ENCODE data around the gene FAT1. TPM values are rescaled to one million over a fixed set of nuclear protein-coding genes. Genes with fewer than 3 reads are reported as not detected.
"Not testable (repeated sequence)": the region's sequence is repeated elsewhere in the genome, so short reads cannot be mapped to it uniquely, and the experiment has no call there.

Gene FAT1
- total and polyA plus RNA-seq, 2 donors (not counting 1 experiment from before 2014, with no cell fraction given) = 151 to 729 TPM

GRCh38 chr4:186758929-186759682 lies 35.5 kb upstream of the FAT1 start:
- Histone ChIP-seq H3K36me3 (ENCODE audit: control insufficient read depth, insufficient read depth, low read length) (no peaks in the 10 kb centered on the region), H3K4me2 (ENCODE audit: extremely low read depth, insufficient read depth, low read length) (no peak overlapping the region), H3K27ac (ENCODE audit: insufficient read depth, low read length) (no peak overlapping the region), H3K79me2 (ENCODE audit: control insufficient read depth, insufficient read depth, low read length) (no peaks in the 10 kb centered on the region), H3K4me3 (replicated peaks in 1 of 4; ENCODE audit: control extremely low read depth in 1 of 4, insufficient read depth in 1 of 4, low read depth in 3 of 4, low read length in 4 of 4) (no peak overlapping the region), H4K20me1 (ENCODE audit: control insufficient read depth, extremely low read depth, insufficient read depth, low read length) (no peaks in the 10 kb centered on the region), H3K27me3 (ENCODE audit: control insufficient read depth, insufficient read depth, low read length) (no peaks in the 10 kb centered on the region), H2AFZ (ENCODE audit: low read length) (no peak overlapping the region), H3K4me1 (ENCODE audit: control insufficient read depth, extremely low read depth, insufficient read depth, low read length) (no peaks in the 10 kb centered on the region), H3K9me3 (ENCODE audit: control insufficient read depth, insufficient read depth, low read depth, low read length) (no peaks in the 10 kb centered on the region), H3K9ac (ENCODE audit: insufficient read depth, low read length) (no peak overlapping the region)
- no peak for DNase-seq (ENCODE audit: low read depth in 2 of 2)
- TF ChIP-seq, protein P1, sequence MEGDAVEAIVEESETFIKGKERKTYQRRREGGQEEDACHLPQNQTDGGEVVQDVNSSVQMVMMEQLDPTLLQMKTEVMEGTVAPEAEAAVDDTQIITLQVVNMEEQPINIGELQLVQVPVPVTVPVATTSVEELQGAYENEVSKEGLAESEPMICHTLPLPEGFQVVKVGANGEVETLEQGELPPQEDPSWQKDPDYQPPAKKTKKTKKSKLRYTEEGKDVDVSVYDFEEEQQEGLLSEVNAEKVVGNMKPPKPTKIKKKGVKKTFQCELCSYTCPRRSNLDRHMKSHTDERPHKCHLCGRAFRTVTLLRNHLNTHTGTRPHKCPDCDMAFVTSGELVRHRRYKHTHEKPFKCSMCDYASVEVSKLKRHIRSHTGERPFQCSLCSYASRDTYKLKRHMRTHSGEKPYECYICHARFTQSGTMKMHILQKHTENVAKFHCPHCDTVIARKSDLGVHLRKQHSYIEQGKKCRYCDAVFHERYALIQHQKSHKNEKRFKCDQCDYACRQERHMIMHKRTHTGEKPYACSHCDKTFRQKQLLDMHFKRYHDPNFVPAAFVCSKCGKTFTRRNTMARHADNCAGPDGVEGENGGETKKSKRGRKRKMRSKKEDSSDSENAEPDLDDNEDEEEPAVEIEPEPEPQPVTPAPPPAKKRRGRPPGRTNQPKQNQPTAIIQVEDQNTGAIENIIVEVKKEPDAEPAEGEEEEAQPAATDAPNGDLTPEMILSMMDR (conservative IDR thresholded peaks at IDR 0.05 in 1 of 2, IDR thresholded peaks at IDR 0.05 in 1 of 2; ENCODE audit: low read depth in 1 of 2, low read length in 2 of 2) = no peak
- TF ChIP-seq EZH2 (IDR thresholded peaks at IDR 0.05; ENCODE audit: low read length, missing control alignments) = no peak

GRCh38 chr4:186757696-186758355 lies 34.2 kb upstream of the FAT1 start:
- no peak for DNase-seq (ENCODE audit: low read depth in 2 of 2)
- Histone ChIP-seq H2AFZ (ENCODE audit: low read length) (no peak overlapping the region), H3K27ac (ENCODE audit: insufficient read depth, low read length) (no peak overlapping the region), H3K9ac (ENCODE audit: insufficient read depth, low read length) (no peak overlapping the region), H3K4me1 (ENCODE audit: control insufficient read depth, extremely low read depth, insufficient read depth, low read length) (no peaks in the 10 kb centered on the region), H3K79me2 (ENCODE audit: control insufficient read depth, insufficient read depth, low read length) (no peaks in the 10 kb centered on the region), H3K4me2 (ENCODE audit: extremely low read depth, insufficient read depth, low read length) (no peak overlapping the region), H3K27me3 (ENCODE audit: control insufficient read depth, insufficient read depth, low read length) (no peaks in the 10 kb centered on the region), H3K36me3 (ENCODE audit: control insufficient read depth, insufficient read depth, low read length) (no peaks in the 10 kb centered on the region), H3K4me3 (replicated peaks in 1 of 4; ENCODE audit: control extremely low read depth in 1 of 4, insufficient read depth in 1 of 4, low read depth in 3 of 4, low read length in 4 of 4) (no peak overlapping the region), H3K9me3 (ENCODE audit: control insufficient read depth, insufficient read depth, low read depth, low read length) (no peaks in the 10 kb centered on the region), H4K20me1 (ENCODE audit: control insufficient read depth, extremely low read depth, insufficient read depth, low read length) (no peaks in the 10 kb centered on the region)
- TF ChIP-seq, protein P1 (conservative IDR thresholded peaks at IDR 0.05 in 1 of 2, IDR thresholded peaks at IDR 0.05 in 1 of 2; ENCODE audit: low read depth in 1 of 2, low read length in 2 of 2) = no peak
- TF ChIP-seq EZH2 (IDR thresholded peaks at IDR 0.05; ENCODE audit: low read length, missing control alignments) = no peak

- not testable (repeated sequence) for H3K4me1 ChIP-seq (ENCODE audit: control insufficient read depth, extremely low read depth, insufficient read depth, low read length); H3K36me3 ChIP-seq (ENCODE audit: control insufficient read depth, insufficient read depth, low read length); H3K4me2 ChIP-seq (ENCODE audit: extremely low read depth, insufficient read depth, low read length); H3K27ac ChIP-seq (ENCODE audit: insufficient read depth, low read length); H3K9me3 ChIP-seq (ENCODE audit: control insufficient read depth, insufficient read depth, low read depth, low read length); H3K4me3 ChIP-seq (replicated peaks in 1 of 4; ENCODE audit: control extremely low read depth in 1 of 4, insufficient read depth in 1 of 4, low read depth in 3 of 4, low read length in 4 of 4); H2AFZ ChIP-seq (ENCODE audit: low read length); H4K20me1 ChIP-seq (ENCODE audit: control insufficient read depth, extremely low read depth, insufficient read depth, low read length); H3K27me3 ChIP-seq (ENCODE audit: control insufficient read depth, insufficient read depth, low read length); H3K9ac ChIP-seq (ENCODE audit: insufficient read depth, low read length); H3K79me2 ChIP-seq (ENCODE audit: control insufficient read depth, insufficient read depth, low read length); DNase-seq (ENCODE audit: low read depth in 2 of 2)
Measured at GRCh38 chr4:186756550-186756949, 32.9 kb upstream of the FAT1 start.

Data from fibroblast of lung (primary cell).